ENCODE measurements around the gene AAGAB. TPM values are rescaled to one million over a fixed set of nuclear protein-coding genes. Genes with fewer than 3 reads are reported as not detected.

The AAGAB gene
- total RNA-seq, 1 experiment from 2014 or later: 102 TPM

- H3K4me3 ChIP-seq (ENCODE audit: low read depth in 2 of 2, low read length in 2 of 2): no peak overlapping the region
- H3K27me3 ChIP-seq (ENCODE audit: control insufficient read depth, insufficient read depth, low read length): no peaks in the 10 kb centered on the region
- no peak for TF ChIP-seq SIN3A (IDR thresholded peaks at IDR 0.05; ENCODE audit: borderline replicate concordance, insufficient read depth, low read depth, low read length)
- no peak for TF ChIP-seq CTCF (IDR thresholded peaks at IDR 0.05)
- TF ChIP-seq TCF7L2 (IDR thresholded peaks at IDR 0.05; ENCODE audit: low read depth, low read length): no peak
- TF ChIP-seq POLR2AphosphoS5 (IDR thresholded peaks at IDR 0.05; ENCODE audit: low read depth, low read length): no peak
- TF ChIP-seq REST (IDR thresholded peaks at IDR 0.05; ENCODE audit: insufficient read depth in 1 of 2, low read depth in 2 of 2, low read length in 1 of 2): no peak
- intact Hi-C loops (cut with micrococcal nuclease; ENCODE audit: unreplicated experiment): no loop called here
- H3K36me3 ChIP-seq (ENCODE audit: control insufficient read depth, insufficient read depth, low read length): peaks cover 19% of the 10 kb centered on the region
- ChIA-PET CTCF (no interaction called here), POLR2A (no interaction called here)
- ATAC-seq: no peak
- H3K9me3 ChIP-seq (ENCODE audit: control insufficient read depth, insufficient read depth, low read depth, low read length): no peaks in the 10 kb centered on the region
- in situ Hi-C loops (cut with HindIII; ENCODE audit: low pct_unique_long_range_greater_than_20kb, low sequenced_read_pairs): no loop called here
- no peak overlapping the region for H3K27ac ChIP-seq (ENCODE audit: low read length)
- DNase-seq (ENCODE audit: low read depth, low spot score): no peak
- no peaks in the 10 kb centered on the region for H3K4me1 ChIP-seq (ENCODE audit: control insufficient read depth, insufficient read depth, low read length)
- BruUV-seq (replicated peaks): no TSS peak
These were observed 26.6 kb downstream of the AAGAB start for GRCh38 chr15:67227846-67228245.

- no peak for DNase-seq (ENCODE audit: low read depth, low spot score)
- TF ChIP-seq POLR2AphosphoS5 (IDR thresholded peaks at IDR 0.05; ENCODE audit: low read depth, low read length) (no peak), SIN3A (IDR thresholded peaks at IDR 0.05; ENCODE audit: borderline replicate concordance, insufficient read depth, low read depth, low read length) (no peak), TCF7L2 (IDR thresholded peaks at IDR 0.05; ENCODE audit: low read depth, low read length) (no peak), CTCF (IDR thresholded peaks at IDR 0.05) (no peak), REST (IDR thresholded peaks at IDR 0.05; ENCODE audit: insufficient read depth in 1 of 2, low read depth in 2 of 2, low read length in 1 of 2) (no peak)
- H3K9me3 ChIP-seq (ENCODE audit: control insufficient read depth, insufficient read depth, low read depth, low read length): no peaks in the 10 kb centered on the region
- H3K27ac ChIP-seq (ENCODE audit: low read length): no peak overlapping the region
- peaks cover 15% of the 10 kb centered on the region for H3K36me3 ChIP-seq (ENCODE audit: control insufficient read depth, insufficient read depth, low read length)
- in situ Hi-C loops (cut with HindIII; ENCODE audit: low pct_unique_long_range_greater_than_20kb, low sequenced_read_pairs) (no loop called here), intact Hi-C loops (cut with micrococcal nuclease; ENCODE audit: unreplicated experiment) (no loop called here)
- no peaks in the 10 kb centered on the region for H3K27me3 ChIP-seq (ENCODE audit: control insufficient read depth, insufficient read depth, low read length)
- no TSS peak for BruUV-seq (replicated peaks)
- CTCF ChIA-PET: no interaction called here
- no peaks in the 10 kb centered on the region for H3K4me1 ChIP-seq (ENCODE audit: control insufficient read depth, insufficient read depth, low read length)
- no peak overlapping the region for H3K4me3 ChIP-seq (ENCODE audit: low read depth in 2 of 2, low read length in 2 of 2)
- POLR2A ChIA-PET: no interaction called here
- ATAC-seq: no peak
These were observed 27.0 kb downstream of the AAGAB start for GRCh38 chr15:67227431-67227830.

Data from Panc1 (cell line).